HG02678 (cell line): Measurements from ENCODE around the gene ANKRD11.
"Not testable (repeated sequence)": the region's sequence is repeated elsewhere in the genome, so short reads cannot be mapped to it uniquely, and the experiment has no call there.

ENCODE experiments used
- ATAC-seq: cut with Tn5 transposase; IDR thresholded peaks from one replicate; pipeline ENCODE4 v1.9.1; 2021; ENCODE audit warnings: mild to moderate bottlenecking, moderate library complexity; ENCODE audit not compliant: unreplicated experiment

The ANKRD11 gene

GRCh38 chr16:89334988-89335802 lies 155.2 kb downstream of the ANKRD11 start:
- no peak for ATAC-seq

GRCh38 chr16:89334461-89334860 lies 155.9 kb downstream of the ANKRD11 start:
- ATAC-seq, result no peak

GRCh38 chr16:89334050-89334449 lies 156.3 kb downstream of the ANKRD11 start:
- no peak for ATAC-seq

- ATAC-seq, result not testable (repeated sequence)
Measured at GRCh38 chr16:89333401-89334001, 156.9 kb downstream of the ANKRD11 start.

GRCh38 chr16:89332902-89333245 lies 157.5 kb downstream of the ANKRD11 start:
- ATAC-seq, result no peak

GRCh38 chr16:89332243-89332901 lies 158.0 kb downstream of the ANKRD11 start:
- no peak for ATAC-seq

GRCh38 chr16:89331371-89332109 lies 158.8 kb downstream of the ANKRD11 start:
- ATAC-seq, result no peak

- ATAC-seq, result no peak
Measured at GRCh38 chr16:89330177-89330856, 160.0 kb downstream of the ANKRD11 start.

GRCh38 chr16:89329830-89330176 lies 160.6 kb downstream of the ANKRD11 start:
- ATAC-seq, result not testable (repeated sequence)

- ATAC-seq, result not testable (repeated sequence)
Measured at GRCh38 chr16:89328412-89329400, 161.7 kb downstream of the ANKRD11 start.

GRCh38 chr16:89326721-89327120 lies 163.6 kb downstream of the ANKRD11 start:
- ATAC-seq, result no peak

GRCh38 chr16:89325861-89326471 lies 164.4 kb downstream of the ANKRD11 start:
- no peak for ATAC-seq

GRCh38 chr16:89324056-89325010 lies 166.0 kb downstream of the ANKRD11 start:
- peak; percentile 52 for ATAC-seq

GRCh38 chr16:89323120-89323960 lies 167.0 kb downstream of the ANKRD11 start:
- ATAC-seq, result no peak

- ATAC-seq, result no peak
Measured at GRCh38 chr16:89322321-89323119, 167.8 kb downstream of the ANKRD11 start.

- ATAC-seq, result no peak
Measured at GRCh38 chr16:89320782-89321501, 169.4 kb downstream of the ANKRD11 start.
